Measurements from ENCODE around the gene KCNH1. TPM values are rescaled to one million over a fixed set of nuclear protein-coding genes. Genes with fewer than 3 reads are reported as not detected.

KCNH1 gene
- total and polyA plus RNA-seq, 10 of the 15 experiments (the other 5 are each of a cell fraction or from before 2014, with no cell fraction given), result 0.02 to 0.04 (median 0.04) TPM; not detected in 7

DNA sequence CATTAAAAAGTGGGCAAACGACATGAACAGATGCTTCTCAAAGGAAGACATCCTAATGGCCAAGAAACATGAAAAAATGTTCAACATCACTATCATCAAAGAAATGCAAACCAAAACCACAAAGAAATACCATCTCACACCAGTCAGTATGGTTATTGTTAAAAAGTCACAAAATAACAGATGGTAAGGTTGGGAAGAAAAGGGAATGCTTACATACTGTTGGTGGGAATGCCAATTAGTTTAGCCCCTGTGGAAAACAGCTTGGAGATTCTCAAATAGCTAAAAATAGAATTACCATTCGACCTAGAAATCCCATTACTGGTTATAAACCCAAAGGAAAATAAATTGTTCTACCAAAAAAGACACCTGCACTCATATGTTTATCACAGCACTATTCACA, 369.4 kb downstream of the KCNH1 start:
- Histone ChIP-seq H3K27ac (ENCODE audit: control insufficient read depth, insufficient read depth) (no peak overlapping the region), H3K4me3 (no peak overlapping the region), H3K79me2 (ENCODE audit: control insufficient read depth, insufficient read depth, low read length) (no peaks in the 10 kb centered on the region), H3K4me1 (ENCODE audit: control insufficient read depth, insufficient read depth, low read length) (no peaks in the 10 kb centered on the region), H3K27me3 (replicated peaks in 1 of 2; ENCODE audit: control insufficient read depth in 2 of 2, insufficient read depth in 2 of 2, low read length in 1 of 2) (no peaks in the 10 kb centered on the region), H2AFZ (ENCODE audit: control insufficient read depth, low read depth, low read length) (no peak overlapping the region), H3K4me2 (ENCODE audit: control insufficient read depth, insufficient read depth) (no peak overlapping the region), H3K9ac (ENCODE audit: control insufficient read depth, insufficient read depth, low read length) (no peak overlapping the region), H4K20me1 (ENCODE audit: control insufficient read depth, insufficient read depth) (no peaks in the 10 kb centered on the region), H3K36me3 (ENCODE audit: control insufficient read depth in 2 of 2, insufficient read depth in 2 of 2, low read length in 1 of 2) (no peaks in the 10 kb centered on the region), H3K9me3 (replicated peaks; ENCODE audit: control insufficient read depth, insufficient read depth, low read length) (no peaks in the 10 kb centered on the region)
- BruUV-seq (replicated peaks), result no TSS peak
- no peak for DNase-seq (ENCODE audit: low read depth, low spot score)
- WGBS (ENCODE audit: insufficient coverage, insufficient replicate concordance, low lambda C conversion rate, missing lambda C conversion rate), result 0% methylated on average over 2 of the region's 2 CpGs
- FAIRE-seq, result no peak
- ChIA-PET SMC1A (ENCODE audit: uncharacterized antibody, unreplicated experiment) (interaction anchor here (0.6 kb wide), 1 partner anchor 12 kb away, joined by 3 read pairs; no protein-coding TSS in a partner anchor), RAD21 (ENCODE audit: unreplicated experiment) (interaction anchor here (0.7 kb wide), 1 partner anchor 8 kb away, joined by 3 read pairs; no protein-coding TSS in a partner anchor), POLR2A (no interaction called here), CTCF (no interaction called here)
- no peak for ATAC-seq
- intact Hi-C loops (cut with micrococcal nuclease; ENCODE audit: unreplicated experiment), result no loop called here
- no peak for TF ChIP-seq MTA3 (IDR thresholded peaks at IDR 0.05; ENCODE audit: borderline replicate concordance, low read length)
- in situ Hi-C loops (cut with MboI), result no loop called here

GRCh38 chr1:210758761-210759160, 375.2 kb downstream of the KCNH1 start:
- ChIA-PET SMC1A (ENCODE audit: uncharacterized antibody, unreplicated experiment) (no interaction called here), RAD21 (ENCODE audit: unreplicated experiment) (no interaction called here)
- FAIRE-seq, result no peak
- TF ChIP-seq, protein P1, sequence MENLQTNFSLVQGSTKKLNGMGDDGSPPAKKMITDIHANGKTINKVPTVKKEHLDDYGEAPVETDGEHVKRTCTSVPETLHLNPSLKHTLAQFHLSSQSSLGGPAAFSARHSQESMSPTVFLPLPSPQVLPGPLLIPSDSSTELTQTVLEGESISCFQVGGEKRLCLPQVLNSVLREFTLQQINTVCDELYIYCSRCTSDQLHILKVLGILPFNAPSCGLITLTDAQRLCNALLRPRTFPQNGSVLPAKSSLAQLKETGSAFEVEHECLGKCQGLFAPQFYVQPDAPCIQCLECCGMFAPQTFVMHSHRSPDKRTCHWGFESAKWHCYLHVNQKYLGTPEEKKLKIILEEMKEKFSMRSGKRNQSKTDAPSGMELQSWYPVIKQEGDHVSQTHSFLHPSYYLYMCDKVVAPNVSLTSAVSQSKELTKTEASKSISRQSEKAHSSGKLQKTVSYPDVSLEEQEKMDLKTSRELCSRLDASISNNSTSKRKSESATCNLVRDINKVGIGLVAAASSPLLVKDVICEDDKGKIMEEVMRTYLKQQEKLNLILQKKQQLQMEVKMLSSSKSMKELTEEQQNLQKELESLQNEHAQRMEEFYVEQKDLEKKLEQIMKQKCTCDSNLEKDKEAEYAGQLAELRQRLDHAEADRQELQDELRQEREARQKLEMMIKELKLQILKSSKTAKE (IDR thresholded peaks at IDR 0.05; ENCODE audit: low read depth, poor library complexity, severe bottlenecking), result no peak
- TF ChIP-seq CREB1 (IDR thresholded peaks at IDR 0.05; ENCODE audit: low read depth) (no peak), RBBP5 (conservative IDR thresholded peaks at IDR 0.05) (no peak), ELK1 (IDR thresholded peaks at IDR 0.05; ENCODE audit: low read depth, low read length) (no peak), STAT1 (conservative IDR thresholded peaks at IDR 0.05) (no peak), ZNF207 (IDR thresholded peaks at IDR 0.05; ENCODE audit: borderline replicate concordance) (no peak), ESRRA (IDR thresholded peaks at IDR 0.05; ENCODE audit: low read length) (no peak), GABPA (IDR thresholded peaks at IDR 0.05; ENCODE audit: low read depth) (no peak), RCOR1 (conservative IDR thresholded peaks at IDR 0.05; ENCODE audit: low read depth, low read length) (no peak), SMAD5 (IDR thresholded peaks at IDR 0.05; ENCODE audit: low read depth) (no peak), PAX5 (IDR thresholded peaks at IDR 0.05; ENCODE audit: borderline replicate concordance, low read depth, low read length) (no peak), JUNB (IDR thresholded peaks at IDR 0.05) (no peak), BCLAF1 (IDR thresholded peaks at IDR 0.05) (no peak)

More at GRCh38 chr1:210758761-210759160, 375.2 kb downstream of the KCNH1 start:
- DNase-seq (ENCODE audit: low read depth, low spot score) (no peak), ATAC-seq (no peak)
- no peaks in the 10 kb centered on the region for H3K36me3 ChIP-seq (ENCODE audit: control insufficient read depth in 2 of 2, insufficient read depth in 2 of 2, low read length in 1 of 2)
- WGBS (ENCODE audit: insufficient coverage, insufficient replicate concordance, low lambda C conversion rate, missing lambda C conversion rate), result 48% methylated on average over 4 of the region's 4 CpGs
- H3K79me2 ChIP-seq (ENCODE audit: control insufficient read depth, insufficient read depth, low read length), result no peaks in the 10 kb centered on the region
- H3K4me3 ChIP-seq, result no peak overlapping the region
- in situ Hi-C loops (cut with MboI), result no loop called here
- POLR2A ChIA-PET, result no interaction called here
- no peak overlapping the region for H3K9ac ChIP-seq (ENCODE audit: control insufficient read depth, insufficient read depth, low read length)
- no peak overlapping the region for H3K27ac ChIP-seq (ENCODE audit: control insufficient read depth, insufficient read depth)
- 0 out of 4 replicates have a peak, but pooled peaks cover 0 to 2% of the 10 kb centered on the region in 2 experiments for H3K27me3 ChIP-seq (replicated peaks in 1 of 2; ENCODE audit: control insufficient read depth in 2 of 2, insufficient read depth in 2 of 2, low read length in 1 of 2)
- CTCF ChIA-PET, result no interaction called here
- no TSS peak for BruUV-seq (replicated peaks)
- no peaks in the 10 kb centered on the region for H3K4me1 ChIP-seq (ENCODE audit: control insufficient read depth, insufficient read depth, low read length)
- H3K4me2 ChIP-seq (ENCODE audit: control insufficient read depth, insufficient read depth), result no peak overlapping the region
- no peak overlapping the region for H2AFZ ChIP-seq (ENCODE audit: control insufficient read depth, low read depth, low read length)
- intact Hi-C loops (cut with micrococcal nuclease; ENCODE audit: unreplicated experiment), result no loop called here
- H4K20me1 ChIP-seq (ENCODE audit: control insufficient read depth, insufficient read depth), result no peaks in the 10 kb centered on the region
- H3K9me3 ChIP-seq (replicated peaks; ENCODE audit: control insufficient read depth, insufficient read depth, low read length), result no peaks in the 10 kb centered on the region

Data from GM12878 (cell line).